HepG2 (cell line): ENCODE data around the gene GFRA1. TPM values are rescaled to one million over a fixed set of nuclear protein-coding genes. Genes with fewer than 3 reads are reported as not detected.

Experiments used
- ATAC-seq: fragments of 200-7000 bp; cut with Tn5 transposase; 3 replicates; pipeline ENCODE4 v1.9.1; 2020; ENCODE audit warnings: mild to moderate bottlenecking, moderate library complexity
- BruUV-seq: library from RNA; stranded (reverse); fragments of 400-500 nt; replicated peaks from 2 replicates; lab custom pipeline; 2021; lab: Mats Ljungman, UMichigan
- CTCF ChIA-PET: fragments of 300-600 bp; formaldehyde crosslinking; extraction: SDS; loops from one replicate; lab custom pipeline; 2021; ENCODE audit warnings: low total read pairs, inconsistent platforms, low intra/inter-chr PET ratio; lab: Yijun Ruan, JAX
- POLR2A ChIA-PET: fragments of 350-600 bp; sonication (Branson Sonifier 250); formaldehyde crosslinking; loops from one replicate; lab custom pipeline; 2020; ENCODE audit warnings: antibody characterized with exemption, inconsistent platforms; lab: Yijun Ruan, JAX
- DNase-seq: peaks from one replicate; pipeline ENCODE4 v3.0.0-alpha.2; 2015; ENCODE audit warnings: low spot score
- FAIRE-seq: peaks from 3 replicates; lab custom pipeline; 2011; peaks lifted over from hg19 to GRCh38; lab: Jason Lieb, UNC
- H2AFZ ChIP-seq: one replicate; pipeline ENCODE4 v1.6.1; 2011; ENCODE audit warnings: low read length, inconsistent platforms
- H3K27ac ChIP-seq: fragments of 300-600 bp; 3 replicates; pipeline ENCODE4 v1.8.0; 2011; ENCODE audit warnings: mixed run types, mild to moderate bottlenecking, mixed read lengths, low read length, inconsistent platforms; ENCODE audit not compliant: insufficient read depth; ENCODE audit errors: extremely low read length
- H3K27me3 ChIP-seq, 2 experiments: fragments of 200-600 bp in 1 of 2; 2 replicates in 1 of 2; 3 replicates in 1 of 2; pipeline versions ENCODE4 v1.6.0 to v1.8.0; 2011; ENCODE audit warnings: low read length in 2 of 2, mild to moderate bottlenecking in 2 of 2, moderate library complexity in 2 of 2, inconsistent platforms in 1 of 2; ENCODE audit not compliant: insufficient read depth in 2 of 2, control insufficient read depth in 1 of 2
- H3K36me3 ChIP-seq, 2 experiments: fragments of 200-600 bp in 1 of 2; replicated peaks in 1 of 2; 2 replicates in 1 of 2; 3 replicates in 1 of 2; pipeline versions ENCODE4 v1.5.1 to v1.8.0; 2011; ENCODE audit warnings: low read length in 2 of 2, inconsistent platforms in 1 of 2; ENCODE audit not compliant: insufficient read depth in 2 of 2, control insufficient read depth in 1 of 2
- H3K4me1 ChIP-seq: 2 replicates; pipeline ENCODE4 v1.5.1; 2012; ENCODE audit warnings: low read length, inconsistent platforms; ENCODE audit not compliant: insufficient read depth
- H3K4me2 ChIP-seq: 2 replicates; pipeline ENCODE4 v1.6.0; 2011; ENCODE audit warnings: low read depth, low read length, inconsistent platforms
- H3K4me3 ChIP-seq, 3 experiments: fragments of 200-600 bp in 1 of 3; sonication (generic), shearing (Covaris generic) in 1 of 3; replicated peaks in 1 of 3; 2 replicates each; pipeline ENCODE4 v1.5.1; 2011 to 2016; ENCODE audit warnings: low read length in 3 of 3, inconsistent platforms in 2 of 3, low read depth in 2 of 3, mild to moderate bottlenecking in 2 of 3, control low read depth in 1 of 3, mixed read lengths in 1 of 3; ENCODE audit not compliant: insufficient read depth in 1 of 3
- H3K79me2 ChIP-seq: one replicate; pipeline ENCODE4 v1.6.1; 2011; ENCODE audit warnings: low read length, inconsistent platforms; ENCODE audit not compliant: insufficient read depth
- H3K9ac ChIP-seq: 2 replicates; pipeline ENCODE4 v1.6.0; 2011; ENCODE audit warnings: mild to moderate bottlenecking, low read depth, low read length, inconsistent platforms; ENCODE audit not compliant: insufficient read depth
- H3K9me3 ChIP-seq: 2 replicates; pipeline ENCODE4 v1.5.1; 2012; ENCODE audit warnings: mild to moderate bottlenecking, low read length
- H4K20me1 ChIP-seq: 2 replicates; pipeline ENCODE4 v1.6.0; 2011; ENCODE audit warnings: inconsistent platforms, mild to moderate bottlenecking, low read length, moderate library complexity; ENCODE audit not compliant: insufficient read depth
- ATF1 ChIP-seq: IDR thresholded peaks from 2 replicates; pipeline ENCODE4 v1.6.1; 2016; ENCODE audit warnings: mild to moderate bottlenecking, control low read depth
- BRD4 ChIP-seq: sonication (generic); formaldehyde crosslinking; IDR thresholded peaks from 2 replicates; pipeline ENCODE4 v1.4.0; 2020; ENCODE audit warnings: missing genetic modification reagents
- CTCF ChIP-seq: sonication (generic); formaldehyde crosslinking; IDR thresholded peaks from 2 replicates; pipeline ENCODE4 v1.5.0; 2020; ENCODE audit warnings: mild to moderate bottlenecking, missing genetic modification reagents, moderate library complexity
- IKZF1 ChIP-seq: fragments of 450-650 bp; IDR thresholded peaks from 2 replicates; pipeline ENCODE4 v1.7.1; 2016
- KLF13 ChIP-seq: sonication (generic); formaldehyde crosslinking; IDR thresholded peaks from 2 replicates; pipeline ENCODE4 v1.4.0; 2020; ENCODE audit warnings: mild to moderate bottlenecking, missing genetic modification reagents
- MXI1 ChIP-seq: IDR thresholded peaks from 3 replicates; pipeline ENCODE4 v1.6.1; 2012; ENCODE audit warnings: low read depth, low read length, inconsistent platforms, borderline replicate concordance
- RFXANK ChIP-seq: IDR thresholded peaks from 2 replicates; pipeline ENCODE4 v1.6.1; 2016
- ZBTB40 ChIP-seq, 2 experiments: fragments of 450-650 bp in 1 of 2; sonication (generic) in 1 of 2; formaldehyde crosslinking in 1 of 2; IDR thresholded peaks; 2 replicates each; pipeline versions ENCODE4 v1.6.1 to v1.8.0; 2016 to 2022; ENCODE audit warnings: antibody characterized with exemption in 1 of 2, mild to moderate bottlenecking in 1 of 2, missing genetic modification reagents in 1 of 2
- ZMYM3 ChIP-seq: sonication (generic); formaldehyde crosslinking; IDR thresholded peaks from 2 replicates; pipeline ENCODE4 v1.5.1; 2020; ENCODE audit warnings: mild to moderate bottlenecking, missing genetic modification reagents
- ZNF33B ChIP-seq: sonication (generic); formaldehyde crosslinking; IDR thresholded peaks from 2 replicates; pipeline ENCODE4 v1.5.1; 2020; ENCODE audit warnings: mild to moderate bottlenecking, missing genetic modification reagents
- ZNF598 ChIP-seq: sonication (generic); formaldehyde crosslinking; IDR thresholded peaks from 2 replicates; pipeline ENCODE4 v1.5.1; 2020; ENCODE audit warnings: mild to moderate bottlenecking, missing genetic modification reagents, borderline replicate concordance
- WGBS: methylation state at CpG from one replicate; pipeline ENCODE4 v1.1.6; 2017; ENCODE audit warnings: low lambda C conversion rate; 5-methylcytosine and 5-hydroxymethylcytosine counted together
- in situ Hi-C: cut with HindIII; loops from 2 replicates; pipeline ENCODE4 v1.10.0; 2017; ENCODE audit warnings: low pct_unique_long_range_greater_than_20kb; ENCODE audit not compliant: extremely low pct_ligation_motif_present
- intact Hi-C: fragments of 100-400 bp; cut with micrococcal nuclease; formaldehyde crosslinking; loops from one replicate; pipeline ENCODE4 v1.10.0; 2022; ENCODE audit not compliant: unreplicated experiment
- polyA plus RNA-seq, 8 experiments: library from polyadenylated mRNA; depleted of rRNA in 3 of 8; stranded (reverse) in 7 of 8; unstranded in 1 of 8; fragments of >200 nt; fragmentation: Illumina TruSeq in 4 of 8; extraction: Trizol in 4 of 8; gene quantifications; 2 replicates each; pipeline versions ENCODE4 v1.2.1 to v1.2.3, GENCODE V29; 2011 to 2016; ENCODE audit warnings: low read depth in 4 of 8, missing spikeins in 1 of 8, mixed read lengths in 1 of 8; ENCODE audit not compliant: insufficient read depth in 1 of 8
- total RNA-seq, 5 experiments: library from RNA; depleted of rRNA; stranded (reverse); fragments of >200 nt; fragmentation: Illumina TruSeq; extraction: Trizol; gene quantifications; 2 replicates each; pipeline ENCODE4 v1.2.3, GENCODE V29; 2016; ENCODE audit warnings: low read depth in 1 of 5
- TF ChIP-seq, protein P1 (sequence below): IDR thresholded peaks from 2 replicates; pipeline ENCODE4 v1.6.1; 2012; ENCODE audit warnings: low read length, improper control_type of control experiment

The GFRA1 gene
- total and polyA plus RNA-seq, 2 of the 13 experiments (the other 11 are each of a cell fraction or from before 2014, with no cell fraction given): not detected

- Histone ChIP-seq H3K4me1 (no peaks in the 10 kb centered on the region), H3K4me2 (no peak overlapping the region), H3K27me3 (no peaks in the 10 kb centered on the region), H3K9me3 (peaks cover 7% of the 10 kb centered on the region; the same call in 1 of the 2 replicates), H3K79me2 (no peaks in the 10 kb centered on the region), H3K36me3 (no peaks in the 10 kb centered on the region), H3K4me3 (no peak overlapping the region), H3K27ac (no peak overlapping the region), H3K9ac (no peak overlapping the region), H4K20me1 (no peaks in the 10 kb centered on the region), H2AFZ (no peak overlapping the region)
- no peak for DNase-seq
- ChIA-PET CTCF (no interaction called here), POLR2A (no interaction called here)
- intact Hi-C loops (no loop called here), in situ Hi-C loops (no loop called here)
- BruUV-seq: no TSS peak
- no peak for FAIRE-seq
- WGBS: 2% methylated on average over 2 of the region's 2 CpGs
- ATAC-seq: no peak
- TF ChIP-seq MXI1 (no peak), ZNF598 (CRISPR knock-in tag) (no peak), ZBTB40 (IDR thresholded peaks at IDR 0.05) (no peak), ZBTB40 (CRISPR knock-in tag; IDR thresholded peaks at IDR 0.05) (no peak), BRD4 (CRISPR knock-in tag) (no peak), RFXANK (no peak), ATF1 (no peak), ZMYM3 (no peak), CTCF (CRISPR knock-in tag) (no peak), ZNF33B (CRISPR knock-in tag) (no peak), IKZF1 (no peak), KLF13 (no peak)
- TF ChIP-seq, protein P1, sequence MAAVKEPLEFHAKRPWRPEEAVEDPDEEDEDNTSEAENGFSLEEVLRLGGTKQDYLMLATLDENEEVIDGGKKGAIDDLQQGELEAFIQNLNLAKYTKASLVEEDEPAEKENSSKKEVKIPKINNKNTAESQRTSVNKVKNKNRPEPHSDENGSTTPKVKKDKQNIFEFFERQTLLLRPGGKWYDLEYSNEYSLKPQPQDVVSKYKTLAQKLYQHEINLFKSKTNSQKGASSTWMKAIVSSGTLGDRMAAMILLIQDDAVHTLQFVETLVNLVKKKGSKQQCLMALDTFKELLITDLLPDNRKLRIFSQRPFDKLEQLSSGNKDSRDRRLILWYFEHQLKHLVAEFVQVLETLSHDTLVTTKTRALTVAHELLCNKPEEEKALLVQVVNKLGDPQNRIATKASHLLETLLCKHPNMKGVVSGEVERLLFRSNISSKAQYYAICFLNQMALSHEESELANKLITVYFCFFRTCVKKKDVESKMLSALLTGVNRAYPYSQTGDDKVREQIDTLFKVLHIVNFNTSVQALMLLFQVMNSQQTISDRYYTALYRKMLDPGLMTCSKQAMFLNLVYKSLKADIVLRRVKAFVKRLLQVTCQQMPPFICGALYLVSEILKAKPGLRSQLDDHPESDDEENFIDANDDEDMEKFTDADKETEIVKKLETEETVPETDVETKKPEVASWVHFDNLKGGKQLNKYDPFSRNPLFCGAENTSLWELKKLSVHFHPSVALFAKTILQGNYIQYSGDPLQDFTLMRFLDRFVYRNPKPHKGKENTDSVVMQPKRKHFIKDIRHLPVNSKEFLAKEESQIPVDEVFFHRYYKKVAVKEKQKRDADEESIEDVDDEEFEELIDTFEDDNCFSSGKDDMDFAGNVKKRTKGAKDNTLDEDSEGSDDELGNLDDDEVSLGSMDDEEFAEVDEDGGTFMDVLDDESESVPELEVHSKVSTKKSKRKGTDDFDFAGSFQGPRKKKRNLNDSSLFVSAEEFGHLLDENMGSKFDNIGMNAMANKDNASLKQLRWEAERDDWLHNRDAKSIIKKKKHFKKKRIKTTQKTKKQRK: no peak
These were observed 115.0 kb downstream of the GFRA1 start for GRCh38 chr10:116158036-116158435.
